HepG2 (cell line): ENCODE measurements around the gene ZKSCAN8. TPM values are rescaled to one million over a fixed set of nuclear protein-coding genes. Genes with fewer than 3 reads are reported as not detected.

ENCODE experiments used
- ADNP ChIP-seq: sonication (generic); formaldehyde crosslinking; IDR thresholded peaks from 2 replicates; pipeline ENCODE4 v1.4.0; 2020; ENCODE audit warnings: missing genetic modification reagents
- ARNTL ChIP-seq: sonication (generic); formaldehyde crosslinking; IDR thresholded peaks from 2 replicates; pipeline ENCODE4 v1.4.0; 2020; ENCODE audit warnings: mild to moderate bottlenecking, missing genetic modification reagents
- HOXA7 ChIP-seq: sonication (generic); formaldehyde crosslinking; IDR thresholded peaks from 2 replicates; pipeline ENCODE4 v1.8.1; 2022; ENCODE audit warnings: mild to moderate bottlenecking, missing genetic modification reagents, moderate library complexity
- HOXA9 ChIP-seq: sonication (generic); formaldehyde crosslinking; IDR thresholded peaks from 2 replicates; pipeline ENCODE4 v1.8.1; 2022; ENCODE audit warnings: missing genetic modification reagents, mild to moderate bottlenecking, moderate library complexity, borderline replicate concordance
- MTERF4 ChIP-seq: sonication (generic); formaldehyde crosslinking; IDR thresholded peaks from 2 replicates; pipeline ENCODE4 v1.8.0; 2023; ENCODE audit warnings: mild to moderate bottlenecking, missing genetic modification reagents
- NFATC3 ChIP-seq: sonication (generic); formaldehyde crosslinking; IDR thresholded peaks from 2 replicates; pipeline ENCODE4 v1.5.1; 2020; ENCODE audit warnings: mild to moderate bottlenecking, missing genetic modification reagents
- NFIC ChIP-seq: IDR thresholded peaks from 2 replicates; pipeline ENCODE4 v1.6.1; 2012; ENCODE audit warnings: mild to moderate bottlenecking, low read length, inconsistent platforms
- NPAS2 ChIP-seq: sonication (generic); formaldehyde crosslinking; IDR thresholded peaks from 2 replicates; pipeline ENCODE4 v1.8.0; 2022; ENCODE audit warnings: mild to moderate bottlenecking, missing genetic modification reagents, borderline replicate concordance
- PBX3 ChIP-seq: sonication (generic); formaldehyde crosslinking; IDR thresholded peaks from 2 replicates; pipeline ENCODE4 v1.8.1; 2023; ENCODE audit warnings: missing genetic modification reagents, inconsistent platforms, borderline replicate concordance
- PCBP2 ChIP-seq: fragments of 200-400 bp; formaldehyde crosslinking; optimal IDR thresholded peaks from 2 replicates; pipeline ENCODE3; 2018; ENCODE audit warnings: low read length, low read depth; ENCODE audit not compliant: poor library complexity, severe bottlenecking
- PRDM10 ChIP-seq: sonication (generic); formaldehyde crosslinking; IDR thresholded peaks from 2 replicates; pipeline ENCODE4 v1.4.0; 2020; ENCODE audit warnings: low read depth, missing genetic modification reagents
- RAD51 ChIP-seq: fragments of 450-650 bp; IDR thresholded peaks from 2 replicates; pipeline ENCODE4 v1.6.1; 2016; ENCODE audit warnings: borderline replicate concordance
- SMC3 ChIP-seq: IDR thresholded peaks from 2 replicates; pipeline ENCODE4 v1.6.1; 2011; ENCODE audit warnings: low read length, improper control_type of control experiment
- SMYD3 ChIP-seq: sonication (generic); formaldehyde crosslinking; IDR thresholded peaks from 2 replicates; pipeline ENCODE4 v1.8.1; 2023; ENCODE audit warnings: mild to moderate bottlenecking, missing genetic modification reagents
- SNAPC5 ChIP-seq: sonication (generic); formaldehyde crosslinking; IDR thresholded peaks from 2 replicates; pipeline ENCODE4 v1.8.1; 2023; ENCODE audit warnings: mild to moderate bottlenecking, missing genetic modification reagents, borderline replicate concordance
- SRF ChIP-seq: IDR thresholded peaks from 2 replicates; pipeline ENCODE4 v1.6.1; 2011; ENCODE audit warnings: mild to moderate bottlenecking, low read depth, low read length, moderate library complexity
- TAF1 ChIP-seq: sonication (generic); formaldehyde crosslinking; IDR thresholded peaks from 2 replicates; pipeline ENCODE4 v1.4.0; 2020; ENCODE audit warnings: missing genetic modification reagents
- ZMAT3 ChIP-seq: sonication (generic); formaldehyde crosslinking; conservative IDR thresholded peaks from 2 replicates; pipeline ENCODE4 v1.7.0; 2021; ENCODE audit warnings: missing genetic modification reagents
- ZNF263 ChIP-seq: sonication (generic); formaldehyde crosslinking; IDR thresholded peaks from 2 replicates; pipeline ENCODE4 v1.4.0; 2020; ENCODE audit warnings: missing genetic modification reagents
- ZNF550 ChIP-seq: sonication (generic); formaldehyde crosslinking; IDR thresholded peaks from 2 replicates; pipeline ENCODE4 v1.4.0; 2020; ENCODE audit warnings: mild to moderate bottlenecking, missing genetic modification reagents, borderline replicate concordance
- polyA plus RNA-seq, 8 experiments: library from polyadenylated mRNA; depleted of rRNA in 3 of 8; stranded (reverse) in 7 of 8; unstranded in 1 of 8; fragments of >200 nt; fragmentation: Illumina TruSeq in 4 of 8; extraction: Trizol in 4 of 8; gene quantifications; 2 replicates each; pipeline versions ENCODE4 v1.2.1 to v1.2.3, GENCODE V29; 2011 to 2016; ENCODE audit warnings: low read depth in 4 of 8, missing spikeins in 1 of 8, mixed read lengths in 1 of 8; ENCODE audit not compliant: insufficient read depth in 1 of 8
- total RNA-seq, 5 experiments: library from RNA; depleted of rRNA; stranded (reverse); fragments of >200 nt; fragmentation: Illumina TruSeq; extraction: Trizol; gene quantifications; 2 replicates each; pipeline ENCODE4 v1.2.3, GENCODE V29; 2016; ENCODE audit warnings: low read depth in 1 of 5
- TF ChIP-seq, protein P1 (sequence below): sonication (generic); formaldehyde crosslinking; IDR thresholded peaks from 2 replicates; pipeline ENCODE4 v1.4.0; 2020; ENCODE audit warnings: mild to moderate bottlenecking, low read depth, missing genetic modification reagents

ZKSCAN8 gene
- total and polyA plus RNA-seq, 2 of the 13 experiments (the other 11 are each of a cell fraction or from before 2014, with no cell fraction given), result 12.4 to 20.9 TPM

GRCh38 chr6:28136585-28137504, 4.8 kb upstream of the ZKSCAN8 start (continued):
- TF ChIP-seq PRDM10 (CRISPR knock-in tag), result peak; percentile 37; the same call in 1 of the 2 replicates
- peak; percentile 75 for TF ChIP-seq SNAPC5 (CRISPR knock-in tag)
- TF ChIP-seq SMC3, result no peak
- TF ChIP-seq HOXA9 (CRISPR knock-in tag), result 0 out of 2 replicates have a peak, but pooled peaks have one; percentile 57
- peak; percentile 87 for TF ChIP-seq NFIC
- TF ChIP-seq ARNTL (CRISPR knock-in tag), result peak; percentile 73
- TF ChIP-seq, protein P1, sequence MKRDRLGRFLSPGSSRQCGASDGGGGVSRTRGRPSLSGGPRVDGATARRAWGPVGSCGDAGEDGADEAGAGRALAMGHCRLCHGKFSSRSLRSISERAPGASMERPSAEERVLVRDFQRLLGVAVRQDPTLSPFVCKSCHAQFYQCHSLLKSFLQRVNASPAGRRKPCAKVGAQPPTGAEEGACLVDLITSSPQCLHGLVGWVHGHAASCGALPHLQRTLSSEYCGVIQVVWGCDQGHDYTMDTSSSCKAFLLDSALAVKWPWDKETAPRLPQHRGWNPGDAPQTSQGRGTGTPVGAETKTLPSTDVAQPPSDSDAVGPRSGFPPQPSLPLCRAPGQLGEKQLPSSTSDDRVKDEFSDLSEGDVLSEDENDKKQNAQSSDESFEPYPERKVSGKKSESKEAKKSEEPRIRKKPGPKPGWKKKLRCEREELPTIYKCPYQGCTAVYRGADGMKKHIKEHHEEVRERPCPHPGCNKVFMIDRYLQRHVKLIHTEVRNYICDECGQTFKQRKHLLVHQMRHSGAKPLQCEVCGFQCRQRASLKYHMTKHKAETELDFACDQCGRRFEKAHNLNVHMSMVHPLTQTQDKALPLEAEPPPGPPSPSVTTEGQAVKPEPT (CRISPR knock-in tag), result no peak
- TF ChIP-seq ZNF550, result no peak
- peak; percentile 45 for TF ChIP-seq PCBP2
- peak; percentile 85 for TF ChIP-seq SRF
- peak; percentile 88; the same call in 1 of the 2 replicates for TF ChIP-seq ZMAT3 (CRISPR knock-in tag)
- no peak; the same call in 1 of the 2 replicates for TF ChIP-seq HOXA7 (CRISPR knock-in tag)
- TF ChIP-seq MTERF4 (CRISPR knock-in tag), result 0 out of 2 replicates have a peak, but pooled peaks have one; percentile 45
- TF ChIP-seq ADNP (CRISPR knock-in tag), result no peak
- TF ChIP-seq PBX3, result peak; percentile 51
- TF ChIP-seq RAD51, result no peak
- TF ChIP-seq NPAS2 (CRISPR knock-in tag), result no peak
- TF ChIP-seq ZNF263, result peak; percentile 64; the same call in 1 of the 2 replicates
- TF ChIP-seq TAF1 (CRISPR knock-in tag), result peak; percentile 93
- peak; percentile 92; the same call in 1 of the 2 replicates for TF ChIP-seq NFATC3 (CRISPR knock-in tag)
- TF ChIP-seq SMYD3 (CRISPR knock-in tag), result no peak
